ENCODE results near the gene IVNS1ABP.

DNA sequence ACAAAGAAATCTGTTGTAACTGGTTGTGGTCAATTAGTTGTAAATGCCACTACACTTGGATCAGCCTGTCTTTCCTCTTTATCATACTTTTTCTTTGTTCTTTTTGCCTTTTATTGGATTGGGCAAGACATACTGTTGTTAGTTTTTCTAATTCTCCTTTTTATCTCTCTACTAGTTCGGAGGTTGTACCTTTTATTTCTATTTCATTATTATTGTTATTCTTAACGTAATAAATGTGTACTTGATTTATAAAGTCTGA is 59.2 kb downstream of the IVNS1ABP start:
- TF ChIP-seq, protein P1, sequence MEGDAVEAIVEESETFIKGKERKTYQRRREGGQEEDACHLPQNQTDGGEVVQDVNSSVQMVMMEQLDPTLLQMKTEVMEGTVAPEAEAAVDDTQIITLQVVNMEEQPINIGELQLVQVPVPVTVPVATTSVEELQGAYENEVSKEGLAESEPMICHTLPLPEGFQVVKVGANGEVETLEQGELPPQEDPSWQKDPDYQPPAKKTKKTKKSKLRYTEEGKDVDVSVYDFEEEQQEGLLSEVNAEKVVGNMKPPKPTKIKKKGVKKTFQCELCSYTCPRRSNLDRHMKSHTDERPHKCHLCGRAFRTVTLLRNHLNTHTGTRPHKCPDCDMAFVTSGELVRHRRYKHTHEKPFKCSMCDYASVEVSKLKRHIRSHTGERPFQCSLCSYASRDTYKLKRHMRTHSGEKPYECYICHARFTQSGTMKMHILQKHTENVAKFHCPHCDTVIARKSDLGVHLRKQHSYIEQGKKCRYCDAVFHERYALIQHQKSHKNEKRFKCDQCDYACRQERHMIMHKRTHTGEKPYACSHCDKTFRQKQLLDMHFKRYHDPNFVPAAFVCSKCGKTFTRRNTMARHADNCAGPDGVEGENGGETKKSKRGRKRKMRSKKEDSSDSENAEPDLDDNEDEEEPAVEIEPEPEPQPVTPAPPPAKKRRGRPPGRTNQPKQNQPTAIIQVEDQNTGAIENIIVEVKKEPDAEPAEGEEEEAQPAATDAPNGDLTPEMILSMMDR (conservative IDR thresholded peaks at IDR 0.05), result no peak
- no peak for TF ChIP-seq ZFX (IDR thresholded peaks at IDR 0.05)

All from C4-2B (cell line).